HCT116 (cell line): ENCODE results near the gene EML2. TPM values are rescaled to one million over a fixed set of nuclear protein-coding genes. Genes with fewer than 3 reads are reported as not detected.

Experiments used
- ATAC-seq: fragments of 200-7000 bp; cut with Tn5 transposase; 2 replicates; pipeline ENCODE4 v1.9.1; 2020; ENCODE audit warnings: mild to moderate bottlenecking, moderate library complexity
- BruUV-seq: library from RNA; stranded (reverse); fragments of 400-500 nt; replicated peaks from 2 replicates; lab custom pipeline; 2021; lab: Mats Ljungman, UMichigan
- CTCF ChIA-PET: fragments of 300-600 bp; sonication (Branson Sonifier 250); formaldehyde crosslinking; loops from one replicate; lab custom pipeline; 2021; ENCODE audit warnings: antibody characterized with exemption; lab: Charles Lee
- POLR2A ChIA-PET: fragments of 300-600, 350-600 bp; sonication (Branson Sonifier 250); formaldehyde crosslinking; loops from one replicate; lab custom pipeline; 2021; ENCODE audit warnings: antibody characterized with exemption; lab: Charles Lee
- RAD21 ChIA-PET, 2 experiments: fragments of 300-600 bp; sonication (Branson Sonifier 250); formaldehyde crosslinking; loops; one replicate each; lab custom pipeline; 2023; ENCODE audit warnings: low total read pairs in 2 of 2; ENCODE audit not compliant: uncharacterized antibody in 2 of 2, unreplicated experiment in 2 of 2, low non-redundant PET in 1 of 2; lab: Charles Lee
- DNase-seq: peaks from one replicate; pipeline ENCODE4 v3.0.0-alpha.2; 2010; ENCODE audit warnings: low read depth, low spot score
- H2AFZ ChIP-seq: fragments of 200-600 bp; shearing (Covaris generic), sonication (generic); 2 replicates; pipeline ENCODE4 v1.6.1; 2017; ENCODE audit warnings: low read depth, mixed run types, mixed read lengths, antibody characterized with exemption, low read length; ENCODE audit not compliant: poor library complexity, severe bottlenecking
- H3K27ac ChIP-seq: 2 replicates; pipeline ENCODE4 v1.5.1; 2012; ENCODE audit warnings: low read depth, low read length
- H3K27me3 ChIP-seq: fragments of 200-600 bp; sonication (generic); 2 replicates; pipeline ENCODE4 v1.6.1; 2016; ENCODE audit warnings: mixed run types, low read length, mixed read lengths; ENCODE audit not compliant: insufficient read depth
- H3K36me3 ChIP-seq, 2 experiments: fragments of 200-500 bp in 1 of 2; fragments of 200-600 bp in 1 of 2; sonication (Bioruptor generic) in 1 of 2; sonication (generic) in 1 of 2; 2 replicates each; pipeline versions ENCODE4 v1.5.1 to v1.6.1; 2014 to 2016; ENCODE audit warnings: low read length in 2 of 2, inconsistent platforms in 1 of 2, mixed read lengths in 1 of 2, mixed run types in 1 of 2; ENCODE audit not compliant: insufficient read depth in 2 of 2, control insufficient read depth in 1 of 2
- H3K4me1 ChIP-seq, 2 experiments: fragments of 200-600 bp in 1 of 2; sonication (generic) in 1 of 2; 2 replicates each; pipeline versions ENCODE4 v1.5.1 to v1.6.1; 2012 to 2017; ENCODE audit warnings: low read length in 2 of 2, inconsistent platforms in 1 of 2, mild to moderate bottlenecking in 1 of 2, mixed read lengths in 1 of 2, mixed run types in 1 of 2, moderate library complexity in 1 of 2; ENCODE audit not compliant: insufficient read depth in 2 of 2, control insufficient read depth in 1 of 2
- H3K4me2 ChIP-seq: fragments of 200-600 bp; sonication (generic); 2 replicates; pipeline ENCODE4 v1.6.1; 2017; ENCODE audit warnings: mixed run types, low read length, mixed read lengths
- H3K4me3 ChIP-seq, 2 experiments: fragments of 200-600 bp in 1 of 2; sonication (generic) in 1 of 2; replicated peaks in 1 of 2; 2 replicates each; pipeline ENCODE4 v1.5.1; 2011 to 2016; ENCODE audit warnings: low read length in 2 of 2, control low read depth in 1 of 2, low read depth in 1 of 2, mild to moderate bottlenecking in 1 of 2, mixed read lengths in 1 of 2, mixed run types in 1 of 2
- H3K79me2 ChIP-seq: fragments of 200-600 bp; sonication (generic); 2 replicates; pipeline ENCODE4 v1.6.1; 2017; ENCODE audit warnings: mild to moderate bottlenecking, mixed run types, low read length, moderate library complexity, mixed read lengths; ENCODE audit not compliant: insufficient read depth
- H3K9ac ChIP-seq: fragments of 200-600 bp; sonication (generic); 2 replicates; pipeline ENCODE4 v1.6.1; 2016; ENCODE audit warnings: low read length, mixed read lengths
- H3K9me2 ChIP-seq: fragments of 200-600 bp; sonication (generic), shearing (Covaris generic); 2 replicates; pipeline ENCODE4 v1.6.1; 2017; ENCODE audit warnings: mixed run types, mild to moderate bottlenecking, moderate library complexity; ENCODE audit not compliant: insufficient read depth
- H3K9me3 ChIP-seq, 2 experiments: fragments of 200-500 bp in 1 of 2; fragments of 200-600 bp in 1 of 2; sonication (Bioruptor generic) in 1 of 2; sonication (generic) in 1 of 2; 2 replicates each; pipeline ENCODE4 v1.6.1; 2014 to 2017; ENCODE audit warnings: low read length in 2 of 2, mixed read lengths in 2 of 2, inconsistent platforms in 1 of 2, low read depth in 1 of 2, mild to moderate bottlenecking in 1 of 2, mixed run types in 1 of 2, moderate library complexity in 1 of 2; ENCODE audit not compliant: control insufficient read depth in 1 of 2, insufficient read depth in 1 of 2
- H4K20me1 ChIP-seq: fragments of 200-600 bp; sonication (generic), shearing (Covaris generic); 2 replicates; pipeline ENCODE4 v1.6.1; 2017; ENCODE audit warnings: mixed run types, mild to moderate bottlenecking, moderate library complexity; ENCODE audit not compliant: insufficient read depth
- CEBPB ChIP-seq: IDR thresholded peaks from 2 replicates; pipeline ENCODE4 v1.6.1; 2012; ENCODE audit warnings: low read depth
- EZH2 ChIP-seq: fragments of 200-600 bp; sonication (generic); IDR thresholded peaks from 2 replicates; pipeline ENCODE4 v1.6.1; 2017; ENCODE audit warnings: antibody characterized with exemption, mixed run types
- POLR2A ChIP-seq: IDR thresholded peaks from 2 replicates; pipeline ENCODE4 v1.7.0; 2011; ENCODE audit warnings: borderline replicate concordance; ENCODE audit not compliant: insufficient read depth, insufficient read length; ENCODE audit errors: extremely low read depth
- POLR2AphosphoS5 ChIP-seq: IDR thresholded peaks from 2 replicates; pipeline ENCODE4 v1.6.1; 2011; ENCODE audit warnings: mild to moderate bottlenecking, low read depth, low read length, moderate library complexity
- RAD21 ChIP-seq: IDR thresholded peaks from 2 replicates; pipeline ENCODE4 v1.6.1; 2012; ENCODE audit warnings: low read depth, mild to moderate bottlenecking
- SRF ChIP-seq: IDR thresholded peaks from 2 replicates; pipeline ENCODE4 v1.6.1; 2012; ENCODE audit warnings: low read depth
- YY1 ChIP-seq: IDR thresholded peaks from 2 replicates; pipeline ENCODE4 v1.6.1; 2011; ENCODE audit warnings: low read length, low read depth, moderate library complexity, mild to moderate bottlenecking; ENCODE audit not compliant: insufficient replicate concordance; ENCODE audit errors: extremely low read depth
- ZFX ChIP-seq: fragments of 450-650 bp; IDR thresholded peaks from 2 replicates; pipeline ENCODE4 v1.6.1; 2017
- intact Hi-C: fragments of 100-400 bp; cut with micrococcal nuclease; formaldehyde crosslinking; loops from 2 replicates; pipeline ENCODE4 v1.10.0; 2022
- microRNA counts: library from miRNA; unstranded; fragments of <30 nt; microRNA quantifications from one replicate; lab custom pipeline; 2015
- microRNA-seq: library from miRNA; unstranded; fragments of <30 nt; microRNA quantifications from one replicate; pipeline ENCODE4, GENCODE V29; 2016; ENCODE audit warnings: borderline number of aligned reads
- total RNA-seq: library from RNA; stranded (reverse); gene quantifications from one replicate; pipeline ENCODE4 v1.2.1, GENCODE V29; 2021; ENCODE audit not compliant: unreplicated experiment
- TF ChIP-seq, protein P1 (sequence below), 3 experiments: fragments of 200-600 bp in 1 of 3; sonication (generic) in 1 of 3; IDR thresholded peaks in 2 of 3; conservative IDR thresholded peaks in 1 of 3; 2 replicates each; pipeline ENCODE4 v1.5.1; 2012 to 2017; ENCODE audit warnings: low read depth in 2 of 3, low read length in 2 of 3, antibody characterized with exemption in 1 of 3, borderline replicate concordance in 1 of 3, control low read depth in 1 of 3, mild to moderate bottlenecking in 1 of 3, mixed read lengths in 1 of 3, mixed run types in 1 of 3, moderate library complexity in 1 of 3; ENCODE audit not compliant: insufficient read depth in 1 of 3
- TF ChIP-seq, protein P2 (sequence below): IDR thresholded peaks from 2 replicates; pipeline ENCODE4 v1.6.1; 2011; ENCODE audit warnings: mild to moderate bottlenecking, low read length, moderate library complexity; ENCODE audit not compliant: insufficient replicate concordance; ENCODE audit errors: extremely low read depth

The EML2 gene
- total RNA-seq, 1 experiment from 2014 or later = 131 TPM

DNA sequence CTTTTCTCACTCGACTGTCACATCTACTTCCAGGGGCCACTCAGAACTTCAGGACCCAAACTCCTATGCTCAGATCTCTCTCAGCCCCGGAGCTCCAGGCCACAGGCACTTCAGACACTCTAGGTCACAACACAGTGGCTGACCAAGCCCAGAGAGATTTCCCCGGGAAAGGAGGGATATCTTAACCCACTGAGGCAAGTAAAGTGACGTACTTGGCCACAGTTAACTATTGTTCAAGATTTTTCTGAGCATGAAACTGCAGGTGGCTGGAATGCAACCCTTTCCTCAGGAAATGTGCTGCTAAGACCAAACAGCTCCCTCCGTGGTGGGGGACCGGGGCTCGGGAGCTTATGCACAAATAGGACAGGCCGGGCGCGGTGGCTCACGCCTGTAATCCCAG, 78.5 kb downstream of the EML2 start (continued):
- TF ChIP-seq POLR2A (no peak), ZFX (no peak), CEBPB (no peak), YY1 (no peak)
- TF ChIP-seq, all 23 proteins: peak for 0

DNA sequence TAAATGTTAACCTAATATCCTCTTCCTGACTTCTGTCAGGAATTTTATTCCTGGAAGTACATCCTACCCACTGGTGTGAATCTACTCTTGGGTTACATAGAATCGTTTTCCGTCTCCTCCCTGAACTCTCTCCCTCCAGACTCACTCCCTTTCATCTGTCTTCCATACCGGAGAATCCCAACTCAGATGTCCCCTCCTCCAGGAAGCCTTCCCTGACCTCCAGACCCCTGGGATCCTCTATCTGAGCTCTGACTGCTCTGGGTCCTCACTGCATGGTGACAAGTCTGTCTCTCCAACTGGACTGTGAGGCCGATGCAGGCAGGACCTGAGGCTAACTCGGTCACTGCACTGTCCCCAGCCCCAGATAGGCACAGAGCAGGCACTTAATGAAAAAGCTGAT, 79.2 kb downstream of the EML2 start:
- no peak overlapping the region for H3K4me3 ChIP-seq
- no peaks in the 10 kb centered on the region for H3K9me2 ChIP-seq
- CTCF ChIA-PET = no interaction called here
- DNase-seq = no peak
- no peak overlapping the region; the same call in 1 of the 2 replicates for H3K27ac ChIP-seq
- intact Hi-C loops = no loop called here
- H3K36me3 ChIP-seq = no peaks in the 10 kb centered on the region
- no peaks in the 10 kb centered on the region for H3K27me3 ChIP-seq
- no TSS peak for BruUV-seq
- no peaks in the 10 kb centered on the region for H4K20me1 ChIP-seq
- TF ChIP-seq SRF (no peak), CEBPB (no peak), RAD21 (no peak), POLR2AphosphoS5 (no peak), EZH2 (no peak)
- TF ChIP-seq, protein P1, sequence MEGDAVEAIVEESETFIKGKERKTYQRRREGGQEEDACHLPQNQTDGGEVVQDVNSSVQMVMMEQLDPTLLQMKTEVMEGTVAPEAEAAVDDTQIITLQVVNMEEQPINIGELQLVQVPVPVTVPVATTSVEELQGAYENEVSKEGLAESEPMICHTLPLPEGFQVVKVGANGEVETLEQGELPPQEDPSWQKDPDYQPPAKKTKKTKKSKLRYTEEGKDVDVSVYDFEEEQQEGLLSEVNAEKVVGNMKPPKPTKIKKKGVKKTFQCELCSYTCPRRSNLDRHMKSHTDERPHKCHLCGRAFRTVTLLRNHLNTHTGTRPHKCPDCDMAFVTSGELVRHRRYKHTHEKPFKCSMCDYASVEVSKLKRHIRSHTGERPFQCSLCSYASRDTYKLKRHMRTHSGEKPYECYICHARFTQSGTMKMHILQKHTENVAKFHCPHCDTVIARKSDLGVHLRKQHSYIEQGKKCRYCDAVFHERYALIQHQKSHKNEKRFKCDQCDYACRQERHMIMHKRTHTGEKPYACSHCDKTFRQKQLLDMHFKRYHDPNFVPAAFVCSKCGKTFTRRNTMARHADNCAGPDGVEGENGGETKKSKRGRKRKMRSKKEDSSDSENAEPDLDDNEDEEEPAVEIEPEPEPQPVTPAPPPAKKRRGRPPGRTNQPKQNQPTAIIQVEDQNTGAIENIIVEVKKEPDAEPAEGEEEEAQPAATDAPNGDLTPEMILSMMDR (IDR thresholded peaks at IDR 0.05 in 2 of 3, conservative IDR thresholded peaks at IDR 0.05 in 1 of 3; ENCODE audit: borderline replicate concordance in 1 of 3, insufficient read depth in 1 of 3, low read depth in 2 of 3, low read length in 2 of 3) = no peak
- TF ChIP-seq, protein P2, sequence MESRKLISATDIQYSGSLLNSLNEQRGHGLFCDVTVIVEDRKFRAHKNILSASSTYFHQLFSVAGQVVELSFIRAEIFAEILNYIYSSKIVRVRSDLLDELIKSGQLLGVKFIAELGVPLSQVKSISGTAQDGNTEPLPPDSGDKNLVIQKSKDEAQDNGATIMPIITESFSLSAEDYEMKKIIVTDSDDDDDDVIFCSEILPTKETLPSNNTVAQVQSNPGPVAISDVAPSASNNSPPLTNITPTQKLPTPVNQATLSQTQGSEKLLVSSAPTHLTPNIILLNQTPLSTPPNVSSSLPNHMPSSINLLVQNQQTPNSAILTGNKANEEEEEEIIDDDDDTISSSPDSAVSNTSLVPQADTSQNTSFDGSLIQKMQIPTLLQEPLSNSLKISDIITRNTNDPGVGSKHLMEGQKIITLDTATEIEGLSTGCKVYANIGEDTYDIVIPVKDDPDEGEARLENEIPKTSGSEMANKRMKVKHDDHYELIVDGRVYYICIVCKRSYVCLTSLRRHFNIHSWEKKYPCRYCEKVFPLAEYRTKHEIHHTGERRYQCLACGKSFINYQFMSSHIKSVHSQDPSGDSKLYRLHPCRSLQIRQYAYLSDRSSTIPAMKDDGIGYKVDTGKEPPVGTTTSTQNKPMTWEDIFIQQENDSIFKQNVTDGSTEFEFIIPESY = no peak
- no peaks in the 10 kb centered on the region for H3K9me3 ChIP-seq
- peaks cover 6 to 12% of the 10 kb centered on the region in 2 experiments for H3K4me1 ChIP-seq
- POLR2A ChIA-PET = no interaction called here
- H3K9ac ChIP-seq = no peak overlapping the region
- no peak overlapping the region for H3K4me2 ChIP-seq
- RAD21 ChIA-PET = no interaction called here
- no peak for ATAC-seq
- peaks cover 11% of the 10 kb centered on the region for H3K79me2 ChIP-seq
- no peak overlapping the region for H2AFZ ChIP-seq

MicroRNA genes within 50 kb of the gene (microRNA counts, 767-probe panel; counts per million panel counts)
- microRNA hsa-miR-330-3p (lab: Ali Mortazavi, UCI) = not detected
- not detected for microRNA hsa-miR-330-5p (lab: Ali Mortazavi, UCI)
- not detected for microRNA hsa-miR-642a-5p (lab: Ali Mortazavi, UCI)
- microRNA hsa-miR-642b-3p (lab: Ali Mortazavi, UCI) = not detected

Small RNAs within 50 kb of the gene (microRNA-seq; reads per million reads assigned to microRNA genes)
- gene MIR330 (392 reads per million, percentile 73 among the genes with 10 or more reads in this experiment), gene MIR642A (not detected), gene MIR642B (not detected)

Other genes with a start within 250 kb of the EML2 start
- 89.1 TPM for gene PPP1R13L, start 234.3 kb downstream of the EML2 start, total RNA-seq
- 30.5 TPM for gene POLR1G, start 232.8 kb downstream of the EML2 start, total RNA-seq
- 103 TPM for gene ERCC1, start 215.5 kb downstream of the EML2 start, total RNA-seq
- gene FOSB, start 171.4 kb downstream of the EML2 start, total RNA-seq = 12.6 TPM
- gene RTN2, start 142.3 kb downstream of the EML2 start, total RNA-seq = 21.7 TPM
- gene PPM1N, start 141.0 kb downstream of the EML2 start, total RNA-seq = 5.2 TPM
- 152 TPM for gene VASP, start 131.9 kb downstream of the EML2 start, total RNA-seq
- 11.1 TPM for gene OPA3, start 54.6 kb downstream of the EML2 start, total RNA-seq
- gene GPR4, start 37.2 kb downstream of the EML2 start, total RNA-seq = 0.10 TPM
- 14.1 TPM for gene GIPR, start 28.8 kb upstream of the EML2 start, total RNA-seq
- 927 TPM for gene SNRPD2, start 52.6 kb upstream of the EML2 start, total RNA-seq
- 19.5 TPM for gene QPCTL, start 53.3 kb upstream of the EML2 start, total RNA-seq
- gene FBXO46, start 91.5 kb upstream of the EML2 start, total RNA-seq = 31.7 TPM
- 2.1 TPM for gene MEIOSIN, start 94.0 kb upstream of the EML2 start, total RNA-seq
- gene SIX5, start 129.9 kb upstream of the EML2 start, total RNA-seq = 18.3 TPM
- gene DMPK, start 143.1 kb upstream of the EML2 start, total RNA-seq = 52.5 TPM
- gene DMWD, start 153.4 kb upstream of the EML2 start, total RNA-seq = 56.8 TPM
- gene RSPH6A, start 175.9 kb upstream of the EML2 start, total RNA-seq = 0.57 TPM
- gene SYMPK, start 223.8 kb upstream of the EML2 start, total RNA-seq = 117 TPM
- gene FOXA3, start 224.9 kb upstream of the EML2 start, total RNA-seq = 5.8 TPM
- gene IRF2BP1, start 246.7 kb upstream of the EML2 start, total RNA-seq = 33.9 TPM